Ishikawa (cell line): ENCODE results near the gene SARDH.

Experiments
- CEBPB ChIP-seq: IDR thresholded peaks from 2 replicates; pipeline ENCODE4 v1.6.1; 2012
- CREB1 ChIP-seq: IDR thresholded peaks from 2 replicates; pipeline ENCODE4 v1.6.1; 2012; ENCODE audit warnings: low read depth
- EGR1 ChIP-seq: IDR thresholded peaks from 2 replicates; pipeline ENCODE4 v1.6.1; 2012
- EP300 ChIP-seq: IDR thresholded peaks from 2 replicates; pipeline ENCODE4 v1.6.1; 2012; ENCODE audit warnings: borderline replicate concordance
- FOXM1 ChIP-seq: IDR thresholded peaks from 2 replicates; pipeline ENCODE4 v1.6.1; 2012; ENCODE audit warnings: low read depth, borderline replicate concordance
- NFIC ChIP-seq: IDR thresholded peaks from 2 replicates; pipeline ENCODE4 v1.6.1; 2012
- RAD21 ChIP-seq: IDR thresholded peaks from 2 replicates; pipeline ENCODE4 v1.6.1; 2012; ENCODE audit warnings: low read depth
- TAF1 ChIP-seq: IDR thresholded peaks from 2 replicates; pipeline ENCODE4 v1.6.1; 2012; ENCODE audit warnings: low read depth, mild to moderate bottlenecking
- TCF12 ChIP-seq: IDR thresholded peaks from 2 replicates; pipeline ENCODE4 v1.6.1; 2012; ENCODE audit warnings: low read depth
- TEAD4 ChIP-seq: IDR thresholded peaks from 2 replicates; pipeline ENCODE4 v1.6.1; 2012
- USF1 ChIP-seq: IDR thresholded peaks from 2 replicates; pipeline ENCODE4 v1.6.1; 2012
- YY1 ChIP-seq: IDR thresholded peaks from 2 replicates; pipeline ENCODE4 v1.6.1; 2012; ENCODE audit warnings: low read depth
- ZBTB7A ChIP-seq: IDR thresholded peaks from 2 replicates; pipeline ENCODE4 v1.6.1; 2012; ENCODE audit warnings: low read depth
- TF ChIP-seq, protein P1 (sequence below): IDR thresholded peaks from 2 replicates; pipeline ENCODE4 v1.6.1; 2012
- TF ChIP-seq, protein P2 (sequence below): IDR thresholded peaks from 2 replicates; pipeline ENCODE4 v1.6.1; 2012; ENCODE audit warnings: low read depth, mild to moderate bottlenecking

Gene SARDH

GRCh38 chr9:133621725-133622267 is 116.4 kb downstream of the SARDH start:
- no peak for TF ChIP-seq EGR1

DNA sequence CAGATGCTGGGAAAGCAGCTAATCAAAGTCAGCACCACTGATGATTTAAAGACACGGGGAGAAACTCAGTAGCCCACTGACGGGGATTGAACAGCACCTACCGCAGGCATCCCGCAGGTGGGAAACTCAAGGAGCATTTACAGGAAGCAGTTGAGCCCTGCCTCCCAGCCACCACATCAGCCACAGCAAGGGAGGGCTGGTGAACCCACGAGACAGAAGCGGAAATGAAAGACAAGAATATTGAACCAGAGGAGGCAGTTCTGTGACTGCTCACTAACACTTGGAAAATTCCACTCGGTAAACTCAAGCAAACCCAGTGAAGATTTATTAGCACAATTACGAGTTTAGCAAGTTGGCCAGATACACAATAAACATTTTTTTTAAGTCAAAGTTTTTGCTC is 118.4 kb downstream of the SARDH start:
- TF ChIP-seq YY1 (no peak), CEBPB (no peak), ZBTB7A (no peak), EGR1 (no peak), FOXM1 (no peak), RAD21 (no peak), NFIC (no peak), CREB1 (no peak), TAF1 (no peak), EP300 (no peak)
- TF ChIP-seq, protein P1, sequence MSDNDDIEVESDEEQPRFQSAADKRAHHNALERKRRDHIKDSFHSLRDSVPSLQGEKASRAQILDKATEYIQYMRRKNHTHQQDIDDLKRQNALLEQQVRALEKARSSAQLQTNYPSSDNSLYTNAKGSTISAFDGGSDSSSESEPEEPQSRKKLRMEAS, result no peak

DNA sequence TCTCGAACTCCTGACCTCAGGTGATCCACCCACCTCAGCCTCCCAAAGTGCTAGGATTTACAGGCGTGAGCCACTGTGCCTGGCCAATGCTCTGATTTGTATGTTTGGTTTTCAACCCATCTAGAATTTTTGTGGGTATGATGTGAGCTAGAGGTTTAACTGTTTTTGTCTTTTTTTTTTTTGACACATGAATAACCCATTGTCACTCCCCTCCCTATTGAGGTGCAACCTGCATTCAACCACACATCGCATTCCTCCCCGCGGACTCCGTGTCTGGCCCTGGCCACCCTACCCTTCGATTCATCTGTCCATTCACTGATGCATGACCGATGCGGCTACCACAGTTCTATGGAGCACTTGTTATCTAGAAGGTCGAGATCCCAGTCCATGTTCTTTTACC is 119.4 kb downstream of the SARDH start:
- TF ChIP-seq CREB1 (no peak), RAD21 (no peak), TEAD4 (no peak)

DNA sequence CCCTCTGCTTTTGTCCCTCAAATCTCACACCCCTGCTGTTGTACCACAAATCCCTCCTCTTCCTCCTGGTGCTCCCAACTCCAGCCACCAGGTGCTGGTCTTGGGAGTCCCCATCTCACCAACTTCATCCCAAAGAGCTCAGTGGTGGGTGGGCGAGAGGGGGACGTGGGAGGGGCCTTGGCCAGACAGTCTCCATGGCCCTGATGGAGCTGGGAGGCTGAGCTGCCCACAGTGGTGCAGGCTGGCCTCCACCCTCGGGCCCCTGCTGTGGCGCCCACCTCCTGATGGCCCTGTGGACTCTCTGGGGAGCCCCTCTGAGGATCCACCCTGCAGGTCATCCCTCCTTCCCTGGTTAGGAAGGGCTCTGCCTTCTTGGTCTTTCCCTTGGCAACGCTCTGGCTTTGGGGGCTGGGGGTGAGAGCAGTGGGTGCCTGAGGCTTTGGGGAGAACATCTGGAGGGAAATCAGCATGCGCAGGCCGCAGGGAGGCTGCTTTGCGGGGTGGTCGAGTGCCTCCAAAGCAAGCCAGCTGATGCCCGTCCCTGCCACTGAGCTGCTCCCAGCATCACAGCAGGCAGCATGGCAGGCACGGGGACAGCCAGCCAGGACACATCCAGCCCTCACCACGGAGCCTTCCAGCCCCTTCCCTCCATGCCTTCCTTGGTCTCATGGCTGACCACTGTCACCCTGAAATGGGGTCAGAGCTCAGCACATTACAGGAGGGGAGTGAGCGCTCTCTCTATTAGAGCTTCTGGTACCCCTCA is 121.3 kb downstream of the SARDH start:
- no peak for TF ChIP-seq EP300
- no peak for TF ChIP-seq RAD21
- TF ChIP-seq YY1, result no peak
- no peak for TF ChIP-seq NFIC
- TF ChIP-seq TEAD4, result no peak
- no peak for TF ChIP-seq EGR1
- no peak for TF ChIP-seq CEBPB
- no peak for TF ChIP-seq ZBTB7A
- no peak for TF ChIP-seq USF1

GRCh38 chr9:133615606-133616188 is 122.5 kb downstream of the SARDH start:
- no peak for TF ChIP-seq ZBTB7A
- TF ChIP-seq, protein P1, result no peak
- TF ChIP-seq CEBPB, result no peak
- TF ChIP-seq EGR1, result no peak
- no peak for TF ChIP-seq TCF12
- TF ChIP-seq, protein P2, sequence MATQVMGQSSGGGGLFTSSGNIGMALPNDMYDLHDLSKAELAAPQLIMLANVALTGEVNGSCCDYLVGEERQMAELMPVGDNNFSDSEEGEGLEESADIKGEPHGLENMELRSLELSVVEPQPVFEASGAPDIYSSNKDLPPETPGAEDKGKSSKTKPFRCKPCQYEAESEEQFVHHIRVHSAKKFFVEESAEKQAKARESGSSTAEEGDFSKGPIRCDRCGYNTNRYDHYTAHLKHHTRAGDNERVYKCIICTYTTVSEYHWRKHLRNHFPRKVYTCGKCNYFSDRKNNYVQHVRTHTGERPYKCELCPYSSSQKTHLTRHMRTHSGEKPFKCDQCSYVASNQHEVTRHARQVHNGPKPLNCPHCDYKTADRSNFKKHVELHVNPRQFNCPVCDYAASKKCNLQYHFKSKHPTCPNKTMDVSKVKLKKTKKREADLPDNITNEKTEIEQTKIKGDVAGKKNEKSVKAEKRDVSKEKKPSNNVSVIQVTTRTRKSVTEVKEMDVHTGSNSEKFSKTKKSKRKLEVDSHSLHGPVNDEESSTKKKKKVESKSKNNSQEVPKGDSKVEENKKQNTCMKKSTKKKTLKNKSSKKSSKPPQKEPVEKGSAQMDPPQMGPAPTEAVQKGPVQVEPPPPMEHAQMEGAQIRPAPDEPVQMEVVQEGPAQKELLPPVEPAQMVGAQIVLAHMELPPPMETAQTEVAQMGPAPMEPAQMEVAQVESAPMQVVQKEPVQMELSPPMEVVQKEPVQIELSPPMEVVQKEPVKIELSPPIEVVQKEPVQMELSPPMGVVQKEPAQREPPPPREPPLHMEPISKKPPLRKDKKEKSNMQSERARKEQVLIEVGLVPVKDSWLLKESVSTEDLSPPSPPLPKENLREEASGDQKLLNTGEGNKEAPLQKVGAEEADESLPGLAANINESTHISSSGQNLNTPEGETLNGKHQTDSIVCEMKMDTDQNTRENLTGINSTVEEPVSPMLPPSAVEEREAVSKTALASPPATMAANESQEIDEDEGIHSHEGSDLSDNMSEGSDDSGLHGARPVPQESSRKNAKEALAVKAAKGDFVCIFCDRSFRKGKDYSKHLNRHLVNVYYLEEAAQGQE, result no peak
- no peak for TF ChIP-seq TAF1
- TF ChIP-seq USF1, result no peak
- TF ChIP-seq YY1, result no peak
- TF ChIP-seq NFIC, result no peak

- TF ChIP-seq YY1 (no peak), EP300 (no peak), CEBPB (no peak), EGR1 (no peak), RAD21 (no peak), NFIC (no peak), TAF1 (no peak), TEAD4 (no peak), USF1 (no peak), FOXM1 (no peak), TCF12 (no peak), ZBTB7A (no peak), CREB1 (no peak)
- TF ChIP-seq, protein P1, result no peak
- TF ChIP-seq, protein P2, result no peak
These were observed 123.0 kb downstream of the SARDH start for GRCh38 chr9:133615186-133615585.
